ENCODE results near the gene NTSR1.

DNA sequence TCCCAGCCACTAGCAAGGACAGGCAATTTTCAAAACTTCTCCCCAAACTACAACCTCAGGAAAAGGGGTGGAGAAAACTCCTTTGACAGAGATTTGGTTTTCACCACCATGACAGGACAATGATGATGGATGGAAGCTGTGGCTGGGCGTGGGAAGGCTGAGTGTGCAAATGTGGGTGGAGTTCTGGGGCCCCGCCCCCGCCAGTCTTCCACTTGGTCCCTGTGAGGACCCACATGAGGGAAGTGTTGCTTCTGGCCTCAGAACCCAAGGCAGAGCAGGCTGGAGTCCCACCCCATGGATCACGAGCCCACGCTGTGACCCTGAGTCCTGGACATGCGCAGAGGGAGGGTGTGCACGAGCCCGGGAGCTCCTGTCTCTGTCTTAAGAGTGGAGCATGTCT is 66.1 kb downstream of the NTSR1 start:
- TF ChIP-seq, protein P1, sequence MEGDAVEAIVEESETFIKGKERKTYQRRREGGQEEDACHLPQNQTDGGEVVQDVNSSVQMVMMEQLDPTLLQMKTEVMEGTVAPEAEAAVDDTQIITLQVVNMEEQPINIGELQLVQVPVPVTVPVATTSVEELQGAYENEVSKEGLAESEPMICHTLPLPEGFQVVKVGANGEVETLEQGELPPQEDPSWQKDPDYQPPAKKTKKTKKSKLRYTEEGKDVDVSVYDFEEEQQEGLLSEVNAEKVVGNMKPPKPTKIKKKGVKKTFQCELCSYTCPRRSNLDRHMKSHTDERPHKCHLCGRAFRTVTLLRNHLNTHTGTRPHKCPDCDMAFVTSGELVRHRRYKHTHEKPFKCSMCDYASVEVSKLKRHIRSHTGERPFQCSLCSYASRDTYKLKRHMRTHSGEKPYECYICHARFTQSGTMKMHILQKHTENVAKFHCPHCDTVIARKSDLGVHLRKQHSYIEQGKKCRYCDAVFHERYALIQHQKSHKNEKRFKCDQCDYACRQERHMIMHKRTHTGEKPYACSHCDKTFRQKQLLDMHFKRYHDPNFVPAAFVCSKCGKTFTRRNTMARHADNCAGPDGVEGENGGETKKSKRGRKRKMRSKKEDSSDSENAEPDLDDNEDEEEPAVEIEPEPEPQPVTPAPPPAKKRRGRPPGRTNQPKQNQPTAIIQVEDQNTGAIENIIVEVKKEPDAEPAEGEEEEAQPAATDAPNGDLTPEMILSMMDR (IDR thresholded peaks at IDR 0.05), result no peak
- no peak for TF ChIP-seq ZFX (IDR thresholded peaks at IDR 0.05; ENCODE audit: borderline replicate concordance)
